NCI-H82 treated with DMSO at 0.1 percent for 48 hours (cell line): ENCODE results near the gene UVSSA.
"Not testable (repeated sequence)": the region's sequence is repeated elsewhere in the genome, so short reads cannot be mapped to it uniquely, and the experiment has no call there.

Source experiments
- DNase-seq: peaks from one replicate; lab custom pipeline; 2025; ENCODE audit not compliant: unreplicated experiment; lab: John Stamatoyannopoulos, UW

The UVSSA gene

GRCh38 chr4:1385373-1386340, 38.6 kb downstream of the UVSSA start:
- DNase-seq = no peak

GRCh38 chr4:1393363-1393762, 46.4 kb downstream of the UVSSA start:
- not testable (repeated sequence) for DNase-seq

GRCh38 chr4:1393866-1394265, 46.9 kb downstream of the UVSSA start:
- DNase-seq = no peak

- DNase-seq = not testable (repeated sequence)
Measured at GRCh38 chr4:1394554-1395388, 47.8 kb downstream of the UVSSA start.

GRCh38 chr4:1395389-1395820, 48.4 kb downstream of the UVSSA start:
- not testable (repeated sequence) for DNase-seq

GRCh38 chr4:1395941-1396805, 49.2 kb downstream of the UVSSA start:
- DNase-seq = no peak

- DNase-seq = no peak
Measured at GRCh38 chr4:1396806-1397455, 49.9 kb downstream of the UVSSA start.

DNA sequence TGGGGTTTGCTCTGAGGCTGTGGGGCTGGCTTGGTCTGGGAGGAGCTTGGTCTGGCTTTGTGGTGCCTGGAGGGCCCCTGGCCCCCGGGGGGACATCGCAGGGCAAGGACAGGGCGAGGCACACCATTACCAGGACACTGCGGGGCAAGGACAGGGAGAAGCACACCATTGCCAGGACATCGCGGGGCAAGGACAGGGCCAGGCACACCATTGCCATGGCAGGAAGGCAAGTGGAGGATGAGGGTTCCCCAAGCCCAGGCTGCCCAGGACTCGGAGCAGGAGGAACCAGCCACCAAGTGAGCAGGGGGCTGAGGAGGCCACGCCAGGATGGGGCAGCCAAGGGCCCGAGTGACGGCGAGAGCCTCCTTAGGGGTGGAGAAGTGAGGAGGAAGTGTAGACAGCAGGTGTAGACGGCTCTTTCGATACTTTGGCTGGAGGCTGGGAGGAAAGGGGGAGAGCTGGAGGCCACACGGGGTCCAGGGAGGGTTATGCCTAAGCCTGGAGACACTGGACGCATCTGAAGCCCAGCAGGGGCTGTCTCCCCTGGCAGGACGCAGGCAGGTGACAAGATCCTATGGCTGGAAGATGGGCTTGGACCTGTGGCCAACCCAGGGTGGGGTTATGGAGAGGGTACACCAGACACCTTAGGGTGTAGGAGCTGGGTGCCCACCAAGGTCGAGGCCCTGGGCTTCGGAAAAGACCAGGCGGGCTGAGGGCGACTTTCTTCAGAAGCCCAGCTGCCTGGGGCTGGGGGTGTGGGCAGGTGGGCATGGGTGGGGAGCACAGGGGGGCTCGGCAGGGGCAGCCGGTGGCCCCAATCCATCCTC, 51.9 kb downstream of the UVSSA start:
- DNase-seq = no peak

DNA sequence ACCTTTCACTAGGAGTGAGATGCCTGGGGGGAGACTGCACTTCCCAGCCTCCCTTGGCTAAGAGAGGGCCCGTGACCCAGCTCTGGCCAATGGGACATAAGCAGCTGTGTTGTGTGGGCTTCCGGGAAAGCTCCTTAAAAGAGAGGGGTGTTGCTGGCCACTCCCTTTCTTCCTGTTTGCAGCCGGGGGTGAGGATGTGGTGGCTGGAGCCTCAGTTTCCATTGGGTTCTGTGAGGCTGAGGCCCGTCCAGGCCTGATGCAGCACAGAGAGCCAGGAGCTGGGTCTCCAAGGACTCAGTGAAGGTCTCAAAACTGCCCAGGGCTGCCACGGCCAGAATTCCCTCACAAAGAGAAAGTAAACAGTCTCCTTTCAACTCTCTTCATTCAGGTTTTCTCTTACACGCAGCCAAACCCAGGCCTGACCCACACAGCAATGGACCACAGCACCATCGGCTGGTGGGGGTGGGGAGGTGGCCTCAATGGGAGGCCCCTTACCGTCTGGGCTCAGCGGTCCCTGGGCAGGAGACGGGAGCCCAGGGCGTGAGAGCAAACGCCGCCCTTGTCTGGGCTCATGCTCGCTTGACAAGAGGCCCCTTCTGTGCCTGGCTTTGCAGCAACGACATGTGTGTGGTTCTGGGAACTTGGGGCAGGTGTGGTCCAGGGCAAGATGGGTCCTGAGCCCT, 52.6 kb downstream of the UVSSA start:
- DNase-seq = no peak

DNA sequence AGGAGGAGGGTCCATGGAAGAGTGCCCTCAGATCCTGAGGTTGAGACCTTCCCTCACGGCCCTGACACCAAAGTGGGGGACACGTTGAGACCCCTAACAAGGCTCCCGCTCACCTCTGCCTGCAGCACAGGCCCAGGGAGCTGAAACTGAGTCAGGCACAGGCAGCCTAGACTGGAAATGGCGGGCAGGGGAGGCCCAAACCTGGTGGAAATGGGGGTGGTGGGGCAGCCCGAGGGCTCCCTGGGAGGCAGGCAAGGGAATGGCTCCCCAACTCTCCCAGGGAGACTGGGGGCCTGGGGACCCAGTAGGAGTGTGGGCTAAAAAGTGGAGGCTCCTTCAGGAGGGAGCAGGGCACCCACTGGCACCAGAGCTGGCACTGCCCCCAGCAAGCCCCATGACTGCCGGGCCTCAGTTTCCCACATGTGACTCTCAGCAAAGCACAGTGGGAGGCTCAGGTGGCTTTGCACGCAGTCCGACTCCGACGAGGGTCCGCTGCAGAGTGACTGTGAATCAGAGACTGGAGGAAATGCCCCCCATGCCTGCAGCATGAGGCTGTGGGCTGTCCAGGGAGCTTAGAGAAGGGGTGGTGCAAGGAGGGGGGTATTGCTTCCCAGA, 53.3 kb downstream of the UVSSA start:
- no peak for DNase-seq

- no peak for DNase-seq
Measured at GRCh38 chr4:1400831-1401408, 53.9 kb downstream of the UVSSA start.

DNA sequence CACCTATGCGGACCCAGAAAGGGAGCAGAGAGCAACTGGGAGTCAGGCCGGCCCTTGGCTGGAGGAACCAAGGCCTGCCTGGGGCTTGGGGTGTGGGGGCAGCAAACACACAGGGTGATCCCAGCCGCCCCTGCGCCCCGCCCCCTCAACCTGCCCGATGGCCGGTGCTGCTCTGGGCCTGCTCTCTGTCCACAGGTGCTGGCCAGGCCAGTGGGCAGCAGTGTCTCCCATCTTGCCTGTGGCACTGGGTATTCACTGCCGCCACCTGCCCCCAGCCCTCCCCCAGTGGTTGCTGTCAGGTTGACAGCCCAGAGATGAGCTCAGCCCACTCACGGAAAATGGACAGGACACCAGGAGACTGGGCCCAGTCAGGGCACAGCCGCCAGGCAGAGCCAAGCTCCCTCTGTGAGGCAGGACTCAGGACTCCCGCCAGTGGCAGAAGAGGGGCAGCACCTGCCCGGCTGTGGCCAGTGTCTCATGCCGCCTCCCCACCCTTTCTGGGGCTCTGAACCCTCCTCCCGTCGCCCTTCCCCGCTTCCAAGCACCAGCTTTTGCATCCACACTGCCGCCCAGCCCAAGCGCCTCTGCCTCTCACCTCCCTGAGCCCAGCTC, 54.5 kb downstream of the UVSSA start:
- no peak for DNase-seq

DNA sequence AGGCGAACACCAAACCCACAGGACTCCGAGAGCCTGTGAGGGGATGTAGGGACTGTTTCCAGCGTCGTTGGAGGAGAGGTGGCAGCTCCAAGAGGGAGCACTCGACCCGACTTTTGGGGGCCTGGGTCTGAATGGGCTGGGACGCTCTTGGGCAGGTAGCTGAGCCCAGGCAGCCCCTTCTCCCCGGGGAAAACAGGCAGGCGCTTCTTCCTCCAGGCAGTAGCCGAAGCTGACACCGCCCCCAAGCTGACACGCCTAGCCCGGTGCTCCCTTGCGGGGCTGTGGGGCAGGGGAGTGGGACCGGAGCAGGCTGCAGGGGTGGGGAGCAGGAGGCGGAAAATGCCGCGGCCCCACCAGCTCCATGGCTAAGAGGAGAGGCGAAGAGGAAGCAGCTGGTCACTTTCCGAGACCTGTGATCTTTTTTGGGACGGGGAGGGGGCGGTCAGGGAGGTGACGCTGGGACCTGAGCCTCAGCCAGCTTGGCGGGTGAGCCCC, 55.1 kb downstream of the UVSSA start:
- no peak for DNase-seq

DNA sequence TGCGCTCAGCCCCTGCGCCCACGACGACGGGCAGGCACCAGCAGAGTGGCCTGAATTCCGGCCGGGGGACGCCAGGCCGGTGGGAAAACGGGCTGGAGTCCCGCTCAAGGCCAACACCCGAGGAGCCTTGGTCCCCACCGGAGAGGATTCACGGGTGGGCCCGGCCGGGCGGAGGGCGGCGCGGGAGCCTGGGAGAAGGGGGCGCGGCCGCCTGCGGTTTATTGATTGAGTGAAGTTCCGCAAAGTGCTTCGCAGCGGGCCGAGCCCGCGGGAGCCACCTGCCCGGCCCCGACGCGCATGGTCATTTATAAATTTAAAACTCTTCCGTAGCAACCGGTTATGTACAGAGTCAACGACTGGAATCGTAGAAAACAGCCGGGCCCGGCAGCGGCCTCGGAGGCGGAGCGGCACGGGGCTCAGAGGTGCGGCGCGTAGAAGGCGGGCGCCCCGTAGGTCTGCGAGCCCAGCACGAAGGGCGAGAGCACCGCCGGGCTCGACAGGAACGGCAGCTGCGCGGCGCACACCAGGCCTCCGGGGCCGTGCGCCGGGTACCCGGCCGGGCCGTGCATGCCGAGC, 55.6 kb downstream of the UVSSA start:
- DNase-seq = no peak

GRCh38 chr4:1403177-1403583, 56.2 kb downstream of the UVSSA start:
- no peak for DNase-seq

DNA sequence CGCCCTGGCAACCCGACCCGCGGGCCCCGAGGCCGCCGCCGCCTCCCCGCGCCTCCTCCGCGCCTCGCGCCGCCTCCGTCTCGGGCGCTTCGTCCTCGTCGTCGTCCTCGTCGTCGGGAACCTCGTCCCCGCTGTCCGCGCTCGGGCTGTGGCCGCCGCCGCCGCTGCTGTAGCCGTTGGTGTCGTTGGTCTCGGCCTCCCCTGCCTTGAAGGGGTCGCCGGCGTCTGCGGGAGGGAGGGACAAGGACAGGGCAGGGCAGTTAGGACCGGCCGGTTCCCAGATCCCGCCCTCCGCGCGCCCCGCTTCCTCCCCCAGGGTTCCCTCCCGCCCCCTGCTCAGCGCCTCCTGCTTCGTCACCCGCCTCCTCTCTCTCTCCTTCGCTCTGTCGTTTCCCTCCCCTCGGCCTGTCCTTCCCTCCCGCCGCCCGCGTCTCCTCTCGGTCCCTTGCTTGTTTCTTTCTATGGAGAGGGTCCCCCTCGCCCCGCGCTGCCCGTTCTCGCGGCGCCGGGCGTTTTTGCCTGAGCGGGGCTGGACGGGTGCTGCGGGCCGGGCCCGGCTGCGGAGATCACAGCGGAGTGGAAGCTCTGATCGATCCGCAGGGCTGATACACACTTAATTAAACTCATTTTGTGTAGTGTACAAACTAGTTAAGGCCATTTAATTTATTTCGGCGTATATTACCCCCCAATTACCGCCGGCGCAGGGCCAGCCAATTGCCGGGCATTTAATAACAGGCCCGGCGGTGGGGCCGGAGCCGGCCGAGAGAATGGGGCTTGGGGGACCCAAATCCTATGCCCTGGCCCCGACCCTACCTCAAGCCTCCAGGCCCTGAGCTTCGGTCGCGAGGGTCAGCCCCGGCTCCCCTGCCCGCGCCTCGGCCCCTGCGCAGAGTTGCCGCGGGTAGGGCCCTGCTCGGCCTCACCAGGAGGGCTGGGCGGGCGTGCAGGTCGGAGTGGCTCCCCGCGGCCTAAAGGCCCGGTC, 56.9 kb downstream of the UVSSA start:
- no peak for DNase-seq
